Right forelimb (tissue), 1 donor: Measurements from ENCODE around the gene MECR.

Experiments used
- DNase-seq: peaks from one replicate; pipeline ENCODE4 v3.0.0-alpha.2; 2018

Gene MECR, protein sequence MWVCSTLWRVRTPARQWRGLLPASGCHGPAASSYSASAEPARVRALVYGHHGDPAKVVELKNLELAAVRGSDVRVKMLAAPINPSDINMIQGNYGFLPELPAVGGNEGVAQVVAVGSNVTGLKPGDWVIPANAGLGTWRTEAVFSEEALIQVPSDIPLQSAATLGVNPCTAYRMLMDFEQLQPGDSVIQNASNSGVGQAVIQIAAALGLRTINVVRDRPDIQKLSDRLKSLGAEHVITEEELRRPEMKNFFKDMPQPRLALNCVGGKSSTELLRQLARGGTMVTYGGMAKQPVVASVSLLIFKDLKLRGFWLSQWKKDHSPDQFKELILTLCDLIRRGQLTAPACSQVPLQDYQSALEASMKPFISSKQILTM

DNA sequence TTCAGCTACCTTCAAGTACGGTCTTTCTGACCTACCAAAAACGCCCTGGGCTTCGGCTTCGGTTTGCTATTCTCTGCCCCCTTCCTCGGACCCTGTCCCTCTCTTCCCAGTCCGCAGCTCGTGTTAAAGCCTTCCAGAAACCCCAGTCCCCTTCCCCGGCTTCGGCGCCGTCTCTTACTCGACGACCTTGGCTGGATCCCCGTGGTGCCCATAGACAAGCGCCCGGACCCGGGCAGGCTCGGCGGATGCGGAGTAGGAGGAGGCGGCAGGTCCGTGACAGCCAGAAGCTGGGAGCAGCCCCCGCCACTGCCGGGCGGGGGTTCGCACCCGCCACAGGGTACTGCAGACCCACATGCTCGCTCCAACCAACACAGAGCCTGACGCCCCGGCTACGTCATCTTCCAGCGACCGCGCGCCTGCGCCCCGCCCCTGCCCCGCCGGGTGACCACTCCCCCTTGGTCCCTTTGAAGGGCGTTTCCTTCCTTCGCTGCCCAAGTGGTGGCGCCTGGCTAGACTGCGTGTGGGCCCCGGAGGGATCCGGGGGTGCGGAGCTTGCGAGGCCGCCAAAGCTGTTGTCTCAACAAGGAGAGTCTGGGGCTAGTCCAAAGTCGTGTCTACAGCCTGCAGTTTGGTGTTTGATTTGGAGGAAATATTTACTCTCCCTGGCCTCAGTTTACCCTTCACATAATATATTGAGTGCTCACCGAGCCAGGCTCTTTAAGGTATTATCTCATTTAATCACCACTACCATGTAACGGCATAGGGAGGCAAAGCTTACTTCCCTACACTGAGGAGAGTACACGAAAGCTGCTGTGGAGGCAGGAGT is at the start of gene MECR:
Gene MECR (minus strand): TSS at position 382 of the 826 bp plus-strand sequence. CDS start 28 bp downstream, at position 354.
- peak; percentile 98 for DNase-seq

- no peak for DNase-seq
These were observed 49.2 kb upstream of the MECR start for GRCh38 chr1:29279951-29280391.

DNA sequence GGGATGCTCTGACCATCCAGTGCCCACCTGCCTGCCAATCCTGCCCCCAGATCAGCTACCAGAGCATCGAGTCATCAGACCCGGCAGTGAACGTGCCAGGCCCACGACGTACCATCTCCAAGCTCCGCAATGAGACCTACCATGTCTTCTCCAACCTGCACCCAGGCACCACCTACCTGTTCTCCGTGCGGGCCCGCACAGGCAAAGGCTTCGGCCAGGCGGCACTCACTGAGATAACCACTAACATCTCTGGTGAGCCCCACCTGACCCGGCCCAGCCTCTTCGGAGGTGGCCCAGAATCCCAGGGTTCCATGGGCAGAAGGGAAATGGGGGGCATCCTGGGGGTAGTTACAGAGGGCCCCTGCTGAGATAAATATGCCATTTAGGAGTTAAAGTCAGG is 48.7 kb upstream of the MECR start:
- DNase-seq, result no peak

GRCh38 chr1:29278124-29278523 is 47.4 kb upstream of the MECR start:
- DNase-seq, result no peak

DNA sequence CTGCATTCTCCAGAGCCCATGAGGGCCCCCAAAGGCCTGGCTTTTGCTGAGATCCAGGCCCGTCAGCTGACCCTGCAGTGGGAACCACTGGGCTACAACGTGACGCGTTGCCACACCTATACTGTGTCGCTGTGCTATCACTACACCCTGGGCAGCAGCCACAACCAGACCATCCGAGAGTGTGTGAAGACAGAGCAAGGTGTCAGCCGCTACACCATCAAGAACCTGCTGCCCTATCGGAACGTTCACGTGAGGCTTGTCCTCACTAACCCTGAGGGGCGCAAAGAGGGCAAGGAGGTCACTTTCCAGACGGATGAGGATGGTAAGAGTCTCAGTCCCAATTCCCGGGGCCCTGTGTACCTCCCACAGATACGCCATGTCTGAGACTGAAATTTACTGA is 44.7 kb upstream of the MECR start:
- no peak for DNase-seq

GRCh38 chr1:29272147-29272907 is 41.6 kb upstream of the MECR start:
- DNase-seq, result no peak

GRCh38 chr1:29271724-29272123 is 41.0 kb upstream of the MECR start:
- DNase-seq, result peak; percentile 78

DNA sequence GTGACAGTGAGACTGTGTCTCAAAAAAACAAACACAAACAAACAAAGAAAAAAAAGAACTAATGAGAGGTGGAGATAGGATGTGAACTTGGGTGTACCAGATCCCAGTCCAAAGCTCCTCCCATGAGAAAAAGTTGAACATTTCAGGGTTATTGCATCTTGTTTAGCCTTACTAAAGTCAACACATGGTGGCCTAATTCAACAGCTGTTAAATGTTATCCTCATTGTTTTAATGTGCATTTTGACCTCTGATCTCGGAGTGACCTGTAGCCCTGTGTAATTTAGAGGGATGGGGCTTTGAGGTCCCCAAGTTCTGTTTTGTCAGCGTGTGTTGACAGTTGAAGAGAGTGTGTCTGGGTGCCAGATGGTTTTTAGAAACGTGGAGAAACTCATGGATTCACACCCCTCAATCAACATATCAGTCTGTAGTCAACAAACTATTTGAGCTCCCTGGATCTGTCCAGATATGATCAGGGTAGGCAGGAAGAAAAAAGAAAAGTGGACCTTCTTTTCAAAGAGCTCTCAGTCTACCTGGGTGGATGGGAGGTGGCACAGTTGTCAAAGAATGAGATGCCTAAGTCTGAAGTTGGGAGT is 40.3 kb upstream of the MECR start:
- DNase-seq, result no peak

DNA sequence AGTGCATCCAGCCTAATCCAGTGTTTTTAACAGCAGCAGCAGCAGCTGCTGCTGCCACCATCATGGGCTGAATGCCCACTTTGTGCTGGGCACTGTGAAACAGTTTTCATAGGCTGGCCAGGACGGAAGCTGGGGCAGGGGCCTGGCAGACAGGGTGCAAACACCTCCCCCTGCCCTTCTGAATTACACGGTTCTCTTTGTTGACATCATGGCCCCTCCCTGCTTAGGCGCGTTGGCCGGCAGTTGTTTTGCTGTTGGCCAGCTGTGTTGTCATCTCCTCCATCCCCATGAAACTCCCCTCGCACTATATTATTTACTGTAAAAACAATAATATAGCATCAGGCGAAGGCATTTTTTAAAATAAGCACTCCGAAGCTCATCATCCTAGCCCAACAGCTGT is 38.6 kb upstream of the MECR start:
- DNase-seq, result peak; percentile 67

- no peak for DNase-seq
These were observed 36.8 kb upstream of the MECR start for GRCh38 chr1:29267321-29268070.

DNA sequence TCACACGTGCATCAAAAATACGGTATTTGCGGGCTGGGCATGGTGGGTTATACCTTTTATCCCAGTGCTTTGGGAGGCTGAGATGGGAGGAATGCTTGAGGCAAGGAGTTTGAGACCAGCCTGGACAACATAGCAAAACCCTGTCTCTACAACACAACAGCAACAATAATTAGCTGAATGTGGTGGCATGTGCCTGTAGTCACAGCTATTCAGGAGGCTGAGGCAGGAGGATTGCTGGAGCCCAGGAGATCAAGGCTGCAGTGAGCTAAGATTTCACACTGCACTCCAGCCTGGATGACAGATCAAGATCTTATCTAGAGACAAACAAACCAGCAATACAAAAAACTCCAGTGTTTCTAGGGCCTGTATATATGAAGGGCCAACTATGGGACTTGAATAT is 36.2 kb upstream of the MECR start:
- DNase-seq, result no peak

- no peak for DNase-seq
These were observed 34.1 kb upstream of the MECR start for GRCh38 chr1:29264773-29265389.

DNA sequence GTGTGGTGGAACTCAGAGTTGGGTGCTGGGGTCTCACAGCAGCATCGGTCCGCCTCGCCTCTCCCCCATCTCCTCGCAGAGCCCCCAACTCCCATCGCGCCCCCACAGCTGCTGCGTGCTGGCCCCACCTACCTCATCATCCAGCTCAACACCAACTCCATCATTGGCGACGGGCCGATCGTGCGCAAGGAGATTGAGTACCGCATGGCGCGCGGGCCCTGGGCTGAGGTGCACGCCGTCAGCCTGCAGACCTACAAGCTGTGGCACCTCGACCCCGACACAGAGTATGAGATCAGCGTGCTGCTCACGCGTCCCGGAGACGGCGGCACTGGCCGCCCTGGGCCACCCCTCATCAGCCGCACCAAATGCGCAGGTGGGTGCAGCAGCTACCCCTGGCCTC is 29.8 kb upstream of the MECR start:
- peak; percentile 36 for DNase-seq

DNA sequence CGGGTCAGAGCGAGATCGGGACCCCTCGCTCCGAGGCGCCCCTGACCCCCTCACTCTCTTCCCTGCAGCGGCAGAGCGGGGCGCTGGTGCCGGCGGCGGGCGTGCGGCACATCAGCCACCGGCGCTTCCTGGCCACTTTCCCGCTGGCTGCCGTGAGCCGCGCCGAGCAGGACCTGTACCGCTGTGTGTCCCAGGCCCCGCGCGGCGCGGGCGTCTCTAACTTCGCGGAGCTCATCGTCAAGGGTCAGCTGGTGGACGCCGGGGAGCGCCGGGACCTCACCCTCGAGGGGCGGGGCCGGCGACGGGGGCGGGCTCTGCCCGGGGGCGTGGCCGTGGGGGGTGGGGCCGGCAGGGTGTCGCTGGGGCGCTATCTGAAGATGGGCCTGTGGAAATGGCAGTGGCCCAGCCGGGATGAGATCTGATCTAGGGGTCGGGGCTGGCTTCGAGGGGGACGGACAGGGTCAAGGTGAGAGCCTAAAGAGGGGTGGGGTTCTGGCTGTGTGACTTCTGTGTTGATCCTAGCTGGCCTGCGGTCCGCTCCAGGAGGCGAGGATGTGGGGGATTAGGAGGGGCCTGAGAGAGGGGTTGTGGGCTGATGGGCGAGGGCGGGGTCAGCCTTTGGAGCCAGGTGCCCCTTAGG is 29.2 kb upstream of the MECR start:
- peak; percentile 63 for DNase-seq

DNA sequence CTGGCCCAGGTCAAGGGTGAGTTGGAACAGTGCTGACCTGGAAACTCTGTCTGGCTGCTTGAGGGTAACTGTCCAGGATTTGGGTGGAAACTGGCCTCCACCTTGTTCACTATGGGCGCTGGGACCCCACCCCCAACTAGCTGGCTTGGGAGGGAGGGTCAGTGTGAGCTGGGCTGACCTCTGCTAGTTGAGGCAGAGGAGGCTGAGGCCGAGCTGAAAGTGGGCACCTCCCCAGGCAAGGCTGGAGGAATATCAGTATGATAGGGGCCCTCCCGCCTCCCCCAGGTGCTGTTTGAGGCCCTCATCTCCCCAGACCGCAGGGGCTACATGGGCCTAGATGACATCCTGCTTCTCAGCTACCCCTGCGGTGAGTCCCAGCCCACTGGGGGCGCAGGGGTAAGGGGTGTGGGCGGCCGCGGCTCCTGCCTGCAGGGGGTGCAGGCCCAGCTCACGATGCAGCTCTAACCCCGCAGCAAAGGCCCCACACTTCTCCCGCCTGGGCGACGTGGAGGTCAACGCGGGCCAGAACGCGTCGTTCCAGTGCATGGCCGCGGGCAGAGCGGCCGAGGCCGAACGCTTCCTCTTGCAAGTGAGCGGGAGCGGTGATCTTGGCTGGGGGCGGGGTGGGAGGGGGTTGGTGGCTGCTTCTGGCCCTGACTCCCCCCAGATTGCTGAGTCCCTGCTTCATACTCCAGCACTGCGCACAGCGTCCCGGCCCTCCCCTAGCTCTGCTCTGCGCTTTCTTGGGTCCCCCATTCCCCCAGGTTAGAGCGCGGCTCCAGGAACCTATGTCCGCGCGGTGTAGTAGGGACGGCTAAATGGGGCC is 28.5 kb upstream of the MECR start:
- no peak for DNase-seq

DNA sequence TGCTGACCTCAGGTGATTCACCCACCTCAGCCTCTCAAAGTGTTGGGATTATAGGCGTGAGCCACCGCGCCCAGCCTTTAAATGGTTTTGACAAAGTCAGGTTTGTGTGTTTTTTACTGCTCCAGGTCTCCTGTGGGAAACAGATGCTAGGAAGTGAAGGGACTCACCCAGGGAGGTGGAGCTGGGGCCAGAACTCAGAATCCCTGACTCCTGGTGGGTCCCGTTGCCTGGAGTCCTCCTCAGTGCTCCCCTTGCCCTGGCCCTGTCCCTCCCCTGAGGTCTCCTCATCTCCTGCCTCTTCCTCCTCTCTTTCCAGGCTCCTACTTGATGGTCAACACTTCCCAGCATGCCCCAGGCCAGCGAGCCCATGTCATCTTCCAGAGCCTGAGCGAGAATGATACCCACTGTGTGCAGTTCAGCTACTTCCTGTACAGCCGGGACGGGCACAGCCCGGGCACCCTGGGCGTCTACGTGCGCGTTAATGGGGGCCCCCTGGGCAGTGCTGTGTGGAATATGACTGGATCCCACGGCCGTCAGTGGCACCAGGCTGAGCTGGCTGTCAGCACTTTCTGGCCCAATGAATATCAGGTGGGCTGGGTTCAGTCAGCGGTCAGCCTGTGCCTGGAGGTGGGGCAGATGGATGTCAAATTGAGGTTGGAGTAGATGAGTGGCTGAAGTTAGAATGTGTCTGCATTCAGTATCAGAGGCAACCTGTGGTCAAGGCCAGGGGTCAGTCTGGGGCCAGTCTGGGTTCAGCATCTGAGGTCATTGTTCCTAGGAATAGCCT is 27.6 kb upstream of the MECR start:
- no peak for DNase-seq

DNA sequence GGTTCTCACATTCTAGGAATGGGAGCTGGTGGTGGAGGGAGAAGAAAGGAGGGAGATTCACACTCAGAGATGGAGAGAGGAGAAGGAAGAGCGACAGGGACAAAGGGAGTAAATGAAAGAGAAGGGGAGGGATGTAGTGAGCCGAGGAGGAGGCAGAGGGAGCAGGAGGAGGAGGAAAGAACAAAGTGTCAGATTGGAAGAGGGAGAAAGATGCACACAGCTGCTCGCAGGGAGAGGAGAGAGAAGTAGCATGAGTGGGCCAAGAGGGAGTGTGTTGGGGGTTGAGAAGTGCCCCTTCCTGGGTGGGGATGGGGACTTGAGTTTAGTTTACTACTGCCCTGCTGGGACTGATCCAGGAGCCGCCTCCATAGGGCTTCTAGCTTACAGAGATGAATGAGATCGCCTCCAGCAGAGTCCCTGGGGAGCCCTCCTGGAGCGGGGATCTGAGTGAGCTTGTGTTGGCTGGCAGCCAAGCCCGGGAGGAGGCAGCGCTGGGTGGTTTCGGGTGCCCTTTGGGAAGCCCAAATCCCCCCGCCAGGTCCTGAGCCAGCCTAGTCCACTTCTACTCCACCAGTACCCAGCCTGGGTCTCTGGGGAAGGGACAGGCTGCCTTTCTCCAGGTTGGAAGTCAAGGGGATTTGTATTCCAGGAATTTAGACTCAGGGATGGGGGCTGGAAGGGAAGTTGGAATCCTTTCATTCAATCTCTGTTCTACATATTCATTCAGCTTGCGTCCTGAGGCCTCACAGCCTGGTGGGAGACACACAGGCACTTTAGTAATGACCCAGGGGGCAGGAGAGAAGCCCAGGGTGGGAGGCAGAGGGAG is 26.5 kb upstream of the MECR start:
- no peak for DNase-seq

- DNase-seq, result no peak
These were observed 25.7 kb upstream of the MECR start for GRCh38 chr1:29256394-29256793.
